ENCODE measurements around the gene ASTN1.

ASTN1 gene

GRCh38 chr1:176989023-176989422, 175.5 kb downstream of the ASTN1 start:
- DNase-seq (ENCODE audit: low spot score), result no peak

- DNase-seq (ENCODE audit: low spot score), result no peak
Measured at GRCh38 chr1:176987016-176987415, 177.5 kb downstream of the ASTN1 start.

- no peak for DNase-seq (ENCODE audit: low spot score)
Measured at GRCh38 chr1:176983731-176984130, 180.8 kb downstream of the ASTN1 start.

- DNase-seq (ENCODE audit: low spot score), result no peak
Measured at GRCh38 chr1:176976771-176977170, 187.7 kb downstream of the ASTN1 start.

- DNase-seq (ENCODE audit: low spot score), result no peak
Measured at GRCh38 chr1:176976225-176976624, 188.3 kb downstream of the ASTN1 start.

- DNase-seq (ENCODE audit: low spot score), result peak; percentile 10
Measured at GRCh38 chr1:176964687-176965086, 199.8 kb downstream of the ASTN1 start.

GRCh38 chr1:176963181-176963580, 201.3 kb downstream of the ASTN1 start:
- no peak for DNase-seq (ENCODE audit: low spot score)

- no peak for DNase-seq (ENCODE audit: low spot score)
Measured at GRCh38 chr1:176961678-176962077, 202.8 kb downstream of the ASTN1 start.

- no peak for DNase-seq (ENCODE audit: low spot score)
Measured at GRCh38 chr1:176959191-176959820, 205.2 kb downstream of the ASTN1 start.

GRCh38 chr1:176957603-176958002, 206.9 kb downstream of the ASTN1 start:
- no peak for DNase-seq (ENCODE audit: low spot score)

GRCh38 chr1:176954242-176954641, 210.3 kb downstream of the ASTN1 start:
- no peak for DNase-seq (ENCODE audit: low spot score)

- DNase-seq (ENCODE audit: low spot score), result no peak
Measured at GRCh38 chr1:176950736-176951324, 213.7 kb downstream of the ASTN1 start.

- DNase-seq (ENCODE audit: low spot score), result peak; percentile 42
Measured at GRCh38 chr1:176949033-176949662, 215.4 kb downstream of the ASTN1 start.

GRCh38 chr1:176944606-176945005, 219.9 kb downstream of the ASTN1 start:
- no peak for DNase-seq (ENCODE audit: low spot score)

- no peak for DNase-seq (ENCODE audit: low spot score)
Measured at GRCh38 chr1:176943783-176944182, 220.7 kb downstream of the ASTN1 start.

- DNase-seq (ENCODE audit: low spot score), result no peak
Measured at GRCh38 chr1:176942346-176942745, 222.2 kb downstream of the ASTN1 start.

- no peak for DNase-seq (ENCODE audit: low spot score)
Measured at GRCh38 chr1:176939993-176940392, 224.5 kb downstream of the ASTN1 start.

- no peak for DNase-seq (ENCODE audit: low spot score)
Measured at GRCh38 chr1:176938375-176938774, 226.1 kb downstream of the ASTN1 start.

- DNase-seq (ENCODE audit: low spot score), result no peak
Measured at GRCh38 chr1:176934370-176934769, 230.1 kb downstream of the ASTN1 start.

GRCh38 chr1:176932114-176933104, 232.1 kb downstream of the ASTN1 start:
- no peak for DNase-seq (ENCODE audit: low spot score)

GRCh38 chr1:176931526-176931925, 233.0 kb downstream of the ASTN1 start:
- no peak for DNase-seq (ENCODE audit: low spot score)

GRCh38 chr1:176926330-176927086, 238.0 kb downstream of the ASTN1 start:
- DNase-seq (ENCODE audit: low spot score), result no peak

Measured in germinal center (tissue), 1 donor.